ENCODE measurements around the gene TRPV6. TPM values are rescaled to one million over a fixed set of nuclear protein-coding genes. Genes with fewer than 3 reads are reported as not detected.

The TRPV6 gene
- total and polyA plus RNA-seq, 9 donors: 0.03 to 9.7 (median 0.51) TPM; not detected in 4

GRCh38 chr7:142906643-142907042 is 21.1 kb upstream of the TRPV6 start:
- H3K9me3 ChIP-seq: no peaks in the 10 kb centered on the region
- intact Hi-C loops (cut with DNase I): no loop called here
- H3K4me3 ChIP-seq: no peak overlapping the region
- no peak overlapping the region for H3K27ac ChIP-seq
- no peaks in the 10 kb centered on the region for H3K27me3 ChIP-seq
- DNase-seq: no peak
- no peaks in the 10 kb centered on the region for H3K4me1 ChIP-seq (ENCODE audit: insufficient read depth)
- 89 to 95% (median 93%) methylated on average over 2 of the region's 2 CpGs for WGBS, 3 donors
- TF ChIP-seq POLR2A (IDR thresholded peaks at IDR 0.05) (no peak), CTCF (IDR thresholded peaks at IDR 0.05) (no peak), EP300 (IDR thresholded peaks at IDR 0.05) (no peak)
- H3K36me3 ChIP-seq: no peaks in the 10 kb centered on the region

GRCh38 chr7:142905759-142906158 is 20.2 kb upstream of the TRPV6 start:
- H3K4me3 ChIP-seq: no peak overlapping the region
- H3K36me3 ChIP-seq: no peaks in the 10 kb centered on the region
- no peak for TF ChIP-seq EP300 (IDR thresholded peaks at IDR 0.05)
- intact Hi-C loops (cut with DNase I): no loop called here
- no peaks in the 10 kb centered on the region for H3K27me3 ChIP-seq
- H3K27ac ChIP-seq: no peak overlapping the region
- DNase-seq: no peak
- H3K4me1 ChIP-seq (ENCODE audit: insufficient read depth): no peaks in the 10 kb centered on the region
- WGBS, 3 donors: 69 to 79% (median 78%) methylated on average over 2 of the region's 2 CpGs
- no peaks in the 10 kb centered on the region for H3K9me3 ChIP-seq

GRCh38 chr7:142904128-142904527 is 18.6 kb upstream of the TRPV6 start:
- no peak for DNase-seq
- intact Hi-C loops (cut with DNase I): no loop called here
- Histone ChIP-seq H3K27ac (no peak overlapping the region), H3K4me1 (ENCODE audit: insufficient read depth) (no peaks in the 10 kb centered on the region), H3K36me3 (no peaks in the 10 kb centered on the region), H3K27me3 (no peaks in the 10 kb centered on the region), H3K9me3 (no peaks in the 10 kb centered on the region), H3K4me3 (no peak overlapping the region)
- TF ChIP-seq EP300 (IDR thresholded peaks at IDR 0.05) (no peak), POLR2A (IDR thresholded peaks at IDR 0.05) (no peak), CTCF (IDR thresholded peaks at IDR 0.05) (no peak)

- 75 to 78% (median 76%) methylated on average over 15 of the region's 15 CpGs for WGBS, 3 donors
- intact Hi-C loops (cut with DNase I): no loop called here
- no peaks in the 10 kb centered on the region for H3K9me3 ChIP-seq
- TF ChIP-seq POLR2A (IDR thresholded peaks at IDR 0.05): no peak
- TF ChIP-seq EP300 (IDR thresholded peaks at IDR 0.05): no peak
- TF ChIP-seq CTCF (IDR thresholded peaks at IDR 0.05): no peak
- H3K4me1 ChIP-seq (ENCODE audit: insufficient read depth): no peaks in the 10 kb centered on the region
- no peaks in the 10 kb centered on the region for H3K27me3 ChIP-seq
- DNase-seq: no peak
- no peak overlapping the region for H3K4me3 ChIP-seq
- H3K27ac ChIP-seq: no peak overlapping the region
- H3K36me3 ChIP-seq: no peaks in the 10 kb centered on the region
These were observed 16.1 kb upstream of the TRPV6 start for GRCh38 chr7:142901426-142902259.

GRCh38 chr7:142899661-142900060 is 14.1 kb upstream of the TRPV6 start:
- Histone ChIP-seq H3K9me3 (no peaks in the 10 kb centered on the region), H3K4me3 (no peak overlapping the region), H3K36me3 (no peaks in the 10 kb centered on the region), H3K27ac (no peak overlapping the region), H3K27me3 (no peaks in the 10 kb centered on the region), H3K4me1 (ENCODE audit: insufficient read depth) (no peaks in the 10 kb centered on the region)
- WGBS, 3 donors: 20 to 28% (median 27%) methylated on average over 3 of the region's 3 CpGs
- no peak for DNase-seq
- TF ChIP-seq EP300 (IDR thresholded peaks at IDR 0.05): no peak
- TF ChIP-seq POLR2A (IDR thresholded peaks at IDR 0.05): no peak
- TF ChIP-seq CTCF (IDR thresholded peaks at IDR 0.05): no peak
- intact Hi-C loops (cut with DNase I): no loop called here

All from ovary (tissue), 9 donors.